ENCODE data around the gene FAM171A1.

The FAM171A1 gene

DNA sequence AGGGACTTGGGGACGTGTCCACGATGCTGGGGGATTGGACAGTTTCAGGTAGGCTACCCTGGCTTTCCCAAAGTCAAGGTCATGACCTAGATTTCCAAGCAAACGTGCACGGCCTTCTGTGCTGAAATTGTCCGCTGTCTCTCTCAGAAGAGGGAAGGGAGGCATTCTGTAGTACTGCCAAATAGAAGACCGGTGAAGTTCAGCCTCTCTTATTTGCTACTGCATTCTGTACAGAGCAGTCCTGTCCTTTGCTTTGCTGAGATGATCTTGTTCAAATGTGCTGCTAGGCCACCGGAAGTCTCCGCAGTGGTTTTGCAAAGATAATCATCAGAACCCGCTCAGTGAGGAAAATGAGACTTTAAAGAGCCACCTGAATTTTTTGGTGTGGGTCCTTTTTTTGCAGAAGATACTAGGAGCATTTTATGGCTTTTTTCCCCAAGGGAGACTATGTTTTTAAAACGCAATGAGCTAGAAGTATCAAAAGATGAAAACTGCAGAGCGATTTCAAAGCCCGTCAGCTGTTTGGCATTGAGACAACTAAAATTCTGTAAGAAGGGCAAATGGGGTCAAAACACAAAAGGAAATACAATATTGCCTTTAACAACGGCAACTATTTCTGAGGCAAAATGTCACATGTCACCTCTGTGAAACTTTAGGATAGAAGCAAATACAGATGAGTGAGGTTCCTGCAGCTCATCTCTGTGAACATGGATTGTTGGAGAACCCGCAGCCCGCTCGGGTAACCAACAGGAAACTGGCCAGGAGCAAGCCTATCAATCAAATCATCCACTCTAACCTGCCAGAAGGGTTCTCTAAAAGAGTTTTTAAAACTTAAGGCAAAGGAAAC lies 201.3 kb downstream of the FAM171A1 start:
- no peak for DNase-seq
- Histone ChIP-seq H3K4me3 (ENCODE audit: low read depth, low read length) (no peak overlapping the region), H3K27me3 (ENCODE audit: insufficient read depth, low read depth, severe bottlenecking) (no peaks in the 10 kb centered on the region), H3K9me3 (ENCODE audit: severe bottlenecking) (no peaks in the 10 kb centered on the region), H3K36me3 (no peaks in the 10 kb centered on the region), H3K27ac (no peak overlapping the region)
- TF ChIP-seq CTCF (IDR thresholded peaks at IDR 0.05; ENCODE audit: low read depth, low read length), result no peak

DNA sequence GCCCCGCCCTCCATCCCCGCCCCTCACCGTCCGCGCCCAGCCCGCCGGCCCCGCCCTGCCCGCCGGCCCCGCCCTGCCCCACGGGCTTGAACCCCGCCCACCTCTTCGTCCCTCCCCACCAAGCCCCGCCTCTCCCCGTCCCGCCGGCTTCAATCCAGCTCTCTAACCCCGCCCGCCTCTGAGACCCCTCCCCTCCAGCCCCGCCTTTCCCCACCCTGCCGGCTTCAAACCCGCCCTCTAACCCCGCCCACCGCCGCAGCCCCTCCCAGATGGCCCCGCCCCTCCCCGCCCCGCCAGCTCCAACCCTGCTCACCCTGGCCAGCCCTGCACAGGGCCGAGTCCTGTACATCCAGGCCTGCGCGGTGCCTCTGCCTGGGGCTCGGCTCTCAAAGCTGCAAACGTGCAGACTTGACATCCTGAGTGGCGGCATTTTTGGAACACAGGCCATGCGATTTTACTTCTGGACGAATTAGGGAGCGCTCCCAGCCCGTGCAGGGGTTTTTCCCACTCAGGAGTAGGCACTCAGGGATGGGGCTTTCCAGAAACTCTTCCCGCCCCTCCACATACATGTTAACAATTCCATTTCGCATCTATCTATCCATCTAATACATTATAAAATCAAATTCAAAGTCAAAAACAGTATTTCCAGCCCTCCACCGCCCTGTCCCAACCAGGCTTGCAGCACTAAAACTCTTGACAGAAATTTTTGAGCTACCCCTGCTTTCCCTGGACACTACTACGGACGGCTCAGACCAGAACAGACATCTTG lies 202.1 kb downstream of the FAM171A1 start:
- no peaks in the 10 kb centered on the region for H3K9me3 ChIP-seq (ENCODE audit: severe bottlenecking)
- H3K36me3 ChIP-seq, result no peaks in the 10 kb centered on the region
- H3K27ac ChIP-seq, result no peak overlapping the region
- H3K4me3 ChIP-seq (ENCODE audit: low read depth, low read length), result peak overlapping the region; percentile 29; the same call in 1 of the 2 replicates
- H3K27me3 ChIP-seq (ENCODE audit: insufficient read depth, low read depth, severe bottlenecking), result no peaks in the 10 kb centered on the region
- peak; percentile 90 for DNase-seq
- TF ChIP-seq CTCF (IDR thresholded peaks at IDR 0.05; ENCODE audit: low read depth, low read length), result no peak

GRCh38 chr10:15168291-15168785 lies 202.8 kb downstream of the FAM171A1 start, which contains the start of gene NMT2:
NMT2 (minus strand) TSS chr10:15168693; CDS start chr10:15168612, 81 bp downstream.
- TF ChIP-seq CTCF (IDR thresholded peaks at IDR 0.05; ENCODE audit: low read depth, low read length), result peak; percentile 42; the same call in 1 of the 2 replicates
- H3K36me3 ChIP-seq, result no peaks in the 10 kb centered on the region
- peak within 1 kb of the TSS; percentile 76 for H3K4me3 ChIP-seq (ENCODE audit: low read depth, low read length)
- DNase-seq, result peak; percentile 76
- peak within 1 kb of the TSS; percentile 80 for H3K27ac ChIP-seq
- H3K9me3 ChIP-seq (ENCODE audit: severe bottlenecking), result no peaks in the 10 kb centered on the region
- no peaks in the 10 kb centered on the region for H3K27me3 ChIP-seq (ENCODE audit: insufficient read depth, low read depth, severe bottlenecking)

GRCh38 chr10:15167411-15168290 lies 203.4 kb downstream of the FAM171A1 start:
- peak overlapping the region; percentile 80 for H3K27ac ChIP-seq
- H3K4me3 ChIP-seq (ENCODE audit: low read depth, low read length), result peak overlapping the region; percentile 76

More at GRCh38 chr10:15167411-15168290, 203.4 kb downstream of the FAM171A1 start:
- peak; percentile 47 for DNase-seq
- H3K36me3 ChIP-seq, result no peaks in the 10 kb centered on the region
- peak; percentile 32; the same call in 1 of the 2 replicates for TF ChIP-seq CTCF (IDR thresholded peaks at IDR 0.05; ENCODE audit: low read depth, low read length)
- H3K9me3 ChIP-seq (ENCODE audit: severe bottlenecking), result no peaks in the 10 kb centered on the region
- H3K27me3 ChIP-seq (ENCODE audit: insufficient read depth, low read depth, severe bottlenecking), result no peaks in the 10 kb centered on the region
